GM10266 (cell line): ENCODE results near the gene NACC2.

ENCODE experiments used
- DNase-seq: peaks from one replicate; pipeline ENCODE4 v3.0.0; 2012; ENCODE audit errors: extremely low spot score
- TF ChIP-seq, protein P1 (sequence below): IDR thresholded peaks from 2 replicates; pipeline ENCODE4 v1.5.1; 2012; ENCODE audit warnings: mild to moderate bottlenecking, low read depth; ENCODE audit not compliant: control insufficient read depth, insufficient read depth; ENCODE audit errors: missing control alignments

Gene NACC2

DNA sequence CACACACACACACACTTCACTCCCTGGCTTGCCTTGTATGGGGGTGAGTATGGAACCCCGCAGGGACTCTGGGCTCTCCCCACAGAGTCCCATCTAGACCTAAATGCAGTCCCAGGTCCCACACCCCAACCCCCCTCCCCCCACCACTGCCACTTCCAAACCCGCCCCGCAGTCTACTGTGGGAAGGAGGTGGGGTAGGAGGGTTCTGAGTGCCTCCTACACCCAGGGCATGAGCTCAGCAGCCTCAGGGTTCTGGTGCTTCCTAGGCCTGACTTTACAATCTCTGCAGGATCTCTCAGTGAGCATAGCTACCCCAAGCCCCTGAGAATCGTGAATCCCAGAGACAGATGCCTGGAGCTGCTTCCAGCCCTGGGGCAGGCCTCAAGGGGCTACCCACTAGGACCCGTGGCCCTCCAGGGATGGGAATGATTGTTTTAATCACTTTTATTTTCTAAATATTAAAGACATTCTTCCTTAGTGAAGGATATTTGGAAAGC lies 1.5 kb upstream of the NACC2 start:
- TF ChIP-seq, protein P1, sequence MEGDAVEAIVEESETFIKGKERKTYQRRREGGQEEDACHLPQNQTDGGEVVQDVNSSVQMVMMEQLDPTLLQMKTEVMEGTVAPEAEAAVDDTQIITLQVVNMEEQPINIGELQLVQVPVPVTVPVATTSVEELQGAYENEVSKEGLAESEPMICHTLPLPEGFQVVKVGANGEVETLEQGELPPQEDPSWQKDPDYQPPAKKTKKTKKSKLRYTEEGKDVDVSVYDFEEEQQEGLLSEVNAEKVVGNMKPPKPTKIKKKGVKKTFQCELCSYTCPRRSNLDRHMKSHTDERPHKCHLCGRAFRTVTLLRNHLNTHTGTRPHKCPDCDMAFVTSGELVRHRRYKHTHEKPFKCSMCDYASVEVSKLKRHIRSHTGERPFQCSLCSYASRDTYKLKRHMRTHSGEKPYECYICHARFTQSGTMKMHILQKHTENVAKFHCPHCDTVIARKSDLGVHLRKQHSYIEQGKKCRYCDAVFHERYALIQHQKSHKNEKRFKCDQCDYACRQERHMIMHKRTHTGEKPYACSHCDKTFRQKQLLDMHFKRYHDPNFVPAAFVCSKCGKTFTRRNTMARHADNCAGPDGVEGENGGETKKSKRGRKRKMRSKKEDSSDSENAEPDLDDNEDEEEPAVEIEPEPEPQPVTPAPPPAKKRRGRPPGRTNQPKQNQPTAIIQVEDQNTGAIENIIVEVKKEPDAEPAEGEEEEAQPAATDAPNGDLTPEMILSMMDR, result no peak
- DNase-seq, result no peak

- TF ChIP-seq, protein P1, result no peak
- DNase-seq, result no peak
These were observed 851 bp downstream of the NACC2 start for GRCh38 chr9:136093995-136094881.

DNA sequence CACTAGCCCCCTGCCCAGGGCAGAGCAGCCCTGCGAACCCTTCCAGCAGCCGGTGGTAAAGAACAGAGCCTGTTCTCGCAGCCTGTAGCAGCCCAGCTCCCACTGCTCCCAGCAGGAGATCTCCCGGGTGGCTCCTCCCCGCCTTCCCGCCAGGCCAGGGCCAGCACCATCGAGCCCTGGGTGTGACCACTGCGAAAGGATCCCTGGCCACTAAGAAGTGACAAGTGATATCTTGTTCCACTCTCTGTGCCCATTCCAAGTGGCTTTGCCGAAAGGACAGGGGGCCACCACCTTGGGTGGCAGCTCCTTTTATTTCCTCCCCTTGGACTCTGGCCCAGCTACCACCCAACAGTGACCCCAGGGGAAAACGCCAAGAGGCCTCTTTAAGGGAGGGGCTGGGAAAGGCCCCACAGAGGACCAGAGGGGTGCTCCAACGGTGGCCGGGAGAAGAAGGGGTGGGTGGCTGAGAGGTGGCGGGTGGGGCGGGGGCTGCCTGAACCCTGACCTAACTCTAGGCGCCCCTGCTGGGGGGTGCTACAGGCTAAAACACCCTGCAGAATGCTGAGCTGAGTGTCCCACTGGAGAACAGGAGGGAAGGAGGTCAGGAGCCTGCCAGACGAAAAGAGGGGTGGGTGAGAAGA lies 1.6 kb downstream of the NACC2 start:
- DNase-seq, result no peak
- TF ChIP-seq, protein P1, result no peak

- TF ChIP-seq, protein P1, result no peak
- no peak for DNase-seq
These were observed 2.3 kb downstream of the NACC2 start for GRCh38 chr9:136092741-136093140.

DNA sequence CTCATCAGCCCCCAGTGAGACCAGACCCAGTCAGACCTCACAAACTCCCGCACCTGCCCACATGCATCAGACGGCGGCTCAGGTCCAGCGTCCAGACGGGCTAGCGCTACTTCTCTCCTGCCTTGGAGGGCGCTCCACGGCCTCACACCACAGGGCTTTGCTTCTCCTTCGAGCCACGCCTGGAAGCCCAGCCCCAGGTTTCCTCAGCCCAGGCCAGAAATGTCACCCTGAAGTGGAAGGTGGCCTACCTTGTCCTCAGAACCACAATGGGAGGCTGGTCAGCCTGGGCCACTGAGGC lies 2.8 kb downstream of the NACC2 start:
- TF ChIP-seq, protein P1, result no peak
- DNase-seq, result no peak

DNA sequence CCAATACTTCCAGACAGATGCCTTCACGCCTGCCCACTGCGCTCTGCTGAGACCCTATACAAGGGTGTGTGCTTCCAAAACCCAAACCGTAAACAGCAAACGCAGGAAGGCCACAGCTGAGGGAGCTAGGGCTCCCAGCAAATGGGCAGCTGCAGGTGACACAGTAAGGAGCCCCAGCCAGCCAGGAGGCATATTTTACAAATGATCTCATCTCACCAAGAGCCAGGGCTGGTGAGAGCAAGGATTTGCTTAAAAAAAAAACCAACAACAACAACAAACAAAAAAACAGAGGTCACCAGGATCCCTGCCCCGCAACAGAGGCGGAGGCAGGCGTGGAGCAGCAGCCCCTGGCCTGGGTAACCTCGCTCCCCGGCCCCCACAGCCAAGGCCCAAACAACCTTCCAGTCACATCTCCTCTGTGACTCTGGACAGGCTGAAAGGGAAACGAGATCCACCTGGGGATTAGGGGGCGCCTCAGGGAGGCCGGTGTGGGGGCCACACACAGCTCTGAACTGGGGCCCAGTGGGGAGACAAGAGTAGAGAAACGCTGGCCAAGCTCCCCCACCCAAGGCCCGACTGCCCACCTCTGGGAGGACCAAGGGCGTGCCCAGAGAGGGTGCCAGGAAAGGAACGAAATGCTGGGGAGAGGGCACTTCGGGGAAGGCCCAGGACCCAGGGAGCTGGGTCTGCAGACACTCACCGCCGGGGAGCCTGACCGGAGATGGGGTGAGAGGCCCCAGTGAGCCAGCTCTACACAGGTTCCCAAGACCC lies 3.3 kb downstream of the NACC2 start:
- no peak for DNase-seq
- TF ChIP-seq, protein P1, result no peak
